ENCODE data around the gene ROR2. TPM values are rescaled to one million over a fixed set of nuclear protein-coding genes. Genes with fewer than 3 reads are reported as not detected.

The ROR2 gene
- polyA plus RNA-seq, 1 experiment, result 9.7 TPM

- Histone ChIP-seq H3K4me3 (ENCODE audit: low read depth, low read length) (no peak overlapping the region), H3K9me3 (ENCODE audit: control insufficient read depth, insufficient read depth, low read length) (peaks cover 3% of the 10 kb centered on the region; the same call in 1 of the 2 replicates), H3K27me3 (ENCODE audit: control insufficient read depth, insufficient read depth, low read length) (no peaks in the 10 kb centered on the region), H3K27ac (ENCODE audit: low read depth, low read length) (no peak overlapping the region)
- no peak for DNase-seq (ENCODE audit: low read depth, low spot score)
- POLR2A ChIA-PET, result no interaction called here
- TF ChIP-seq CTCF (IDR thresholded peaks at IDR 0.05; ENCODE audit: low read depth, low read length), result no peak
- CTCF ChIA-PET, result interaction anchor here (1.6 kb wide), 1 partner anchor 150 kb away, joined by 5 read pairs; no protein-coding TSS in a partner anchor
These were observed 41.8 kb downstream of the ROR2 start for GRCh38 chr9:91908293-91908623.

- no peak for DNase-seq (ENCODE audit: low read depth, low spot score)
- no peaks in the 10 kb centered on the region for H3K27me3 ChIP-seq (ENCODE audit: control insufficient read depth, insufficient read depth, low read length)
- ChIA-PET CTCF (interaction anchor here (1.6 kb wide), 1 partner anchor 149 kb away, joined by 5 read pairs; no protein-coding TSS in a partner anchor), POLR2A (no interaction called here)
- H3K4me3 ChIP-seq (ENCODE audit: low read depth, low read length), result no peak overlapping the region
- H3K9me3 ChIP-seq (ENCODE audit: control insufficient read depth, insufficient read depth, low read length), result peaks cover 3% of the 10 kb centered on the region; the same call in 1 of the 2 replicates
- H3K27ac ChIP-seq (ENCODE audit: low read depth, low read length), result no peak overlapping the region
- TF ChIP-seq CTCF (IDR thresholded peaks at IDR 0.05; ENCODE audit: low read depth, low read length), result no peak
These were observed 42.3 kb downstream of the ROR2 start for GRCh38 chr9:91907484-91908292.

GRCh38 chr9:91905991-91906469, 44.0 kb downstream of the ROR2 start:
- TF ChIP-seq CTCF (IDR thresholded peaks at IDR 0.05; ENCODE audit: low read depth, low read length), result no peak
- no peak overlapping the region for H3K4me3 ChIP-seq (ENCODE audit: low read depth, low read length)
- peaks cover 3% of the 10 kb centered on the region; the same call in 1 of the 2 replicates for H3K9me3 ChIP-seq (ENCODE audit: control insufficient read depth, insufficient read depth, low read length)
- ChIA-PET CTCF (no interaction called here), POLR2A (no interaction called here)
- H3K27me3 ChIP-seq (ENCODE audit: control insufficient read depth, insufficient read depth, low read length), result no peaks in the 10 kb centered on the region
- no peak for DNase-seq (ENCODE audit: low read depth, low spot score)
- H3K27ac ChIP-seq (ENCODE audit: low read depth, low read length), result no peak overlapping the region

GRCh38 chr9:91905237-91905650, 44.8 kb downstream of the ROR2 start:
- H3K27ac ChIP-seq (ENCODE audit: low read depth, low read length), result no peak overlapping the region
- ChIA-PET CTCF (no interaction called here), POLR2A (no interaction called here)
- H3K27me3 ChIP-seq (ENCODE audit: control insufficient read depth, insufficient read depth, low read length), result no peaks in the 10 kb centered on the region
- no peak for TF ChIP-seq CTCF (IDR thresholded peaks at IDR 0.05; ENCODE audit: low read depth, low read length)
- no peak for DNase-seq (ENCODE audit: low read depth, low spot score)
- H3K4me3 ChIP-seq (ENCODE audit: low read depth, low read length), result no peak overlapping the region
- H3K9me3 ChIP-seq (ENCODE audit: control insufficient read depth, insufficient read depth, low read length), result peaks cover 3% of the 10 kb centered on the region; the same call in 1 of the 2 replicates

GRCh38 chr9:91904588-91905236, 45.3 kb downstream of the ROR2 start:
- peaks cover 3% of the 10 kb centered on the region; the same call in 1 of the 2 replicates for H3K9me3 ChIP-seq (ENCODE audit: control insufficient read depth, insufficient read depth, low read length)
- H3K4me3 ChIP-seq (ENCODE audit: low read depth, low read length), result no peak overlapping the region
- ChIA-PET POLR2A (no interaction called here), CTCF (no interaction called here)
- no peak overlapping the region for H3K27ac ChIP-seq (ENCODE audit: low read depth, low read length)
- no peak for DNase-seq (ENCODE audit: low read depth, low spot score)
- no peaks in the 10 kb centered on the region for H3K27me3 ChIP-seq (ENCODE audit: control insufficient read depth, insufficient read depth, low read length)
- TF ChIP-seq CTCF (IDR thresholded peaks at IDR 0.05; ENCODE audit: low read depth, low read length), result no peak

All from AG04450 (cell line).